Suppressor macrophage (primary cell): Measurements from ENCODE around the gene SNAP23.
"Not testable (repeated sequence)": the region's sequence is repeated elsewhere in the genome, so short reads cannot be mapped to it uniquely, and the experiment has no call there.

Experiments
- DNase-seq, 4 experiments: peaks; one replicate each; pipeline ENCODE4 v3.0.0-alpha.2; 2020 to 2022

The SNAP23 gene

DNA sequence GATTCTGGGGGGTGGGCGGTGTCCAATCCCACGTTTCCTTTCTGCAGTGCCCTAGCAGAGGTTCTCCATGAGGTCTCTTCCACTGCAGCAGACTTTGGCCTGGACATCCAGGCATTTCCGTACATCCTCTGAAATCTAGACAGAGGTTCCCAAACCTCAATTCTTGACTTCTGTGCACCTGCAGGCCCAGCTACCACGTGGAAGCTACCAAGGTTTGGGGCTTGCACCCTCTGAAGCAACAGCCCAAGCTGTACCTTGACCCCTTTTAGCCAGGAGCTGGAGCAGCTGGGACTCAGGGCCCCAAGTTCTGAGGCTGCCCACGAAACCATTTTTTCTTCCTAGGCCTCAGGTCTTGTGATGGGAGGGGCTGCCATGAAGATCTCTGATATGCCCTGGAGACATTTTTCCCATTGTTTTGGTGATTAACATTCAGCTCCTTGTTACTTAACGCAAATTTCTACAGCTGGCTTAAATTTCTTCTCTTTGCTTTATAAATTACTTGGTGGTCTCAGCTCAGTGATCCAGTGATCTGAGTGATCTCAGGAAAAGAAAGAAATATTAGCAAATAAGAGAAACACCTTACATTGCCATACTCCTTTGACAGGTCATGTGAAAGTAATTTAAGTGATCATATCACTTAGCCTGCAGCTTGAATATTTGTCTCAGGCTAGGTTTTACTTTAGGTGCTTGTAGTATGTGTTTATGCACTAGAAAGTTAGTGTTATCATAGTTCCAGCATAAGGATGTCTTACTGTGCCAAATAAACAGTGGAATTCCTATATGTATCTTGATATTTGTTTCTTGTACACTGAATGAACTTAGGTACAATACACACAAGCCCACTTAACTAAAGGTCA, 3.0 kb downstream of the SNAP23 start:
- DNase-seq = no peak

DNA sequence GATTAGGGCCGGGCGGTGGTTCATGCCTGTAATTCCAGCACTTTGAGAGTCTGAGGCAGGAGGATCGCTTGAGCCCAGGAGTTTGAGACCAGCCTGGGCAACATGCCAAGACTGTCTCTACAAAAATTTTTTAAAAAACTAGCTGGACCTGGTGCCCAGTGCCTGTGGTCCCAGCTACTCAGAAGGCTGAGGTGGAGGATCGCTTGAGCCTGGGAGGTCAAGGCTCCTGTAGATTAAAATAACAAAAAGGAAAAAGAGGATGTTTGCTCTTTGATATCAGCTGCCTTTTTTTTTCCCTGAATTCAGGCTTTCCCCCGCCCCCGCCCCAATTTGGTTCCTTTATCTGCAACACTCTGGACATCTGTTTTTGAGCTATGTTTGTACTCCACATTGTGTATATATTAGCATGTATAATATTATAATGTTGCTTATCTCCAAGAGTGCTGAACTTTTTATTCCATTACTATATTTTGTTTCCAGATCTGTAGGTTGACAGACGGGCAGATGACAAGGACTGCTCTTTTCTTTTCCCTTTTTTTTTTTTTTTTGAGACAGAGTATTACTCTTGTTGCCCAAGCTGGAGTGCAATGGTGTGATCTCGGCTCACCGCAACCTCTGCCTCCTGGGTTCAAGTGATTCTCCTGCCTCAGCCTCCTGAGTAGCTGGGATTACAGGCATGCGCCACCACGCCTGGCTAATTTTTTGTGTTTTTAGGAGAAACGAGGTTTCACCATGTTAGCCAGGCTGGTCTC, 4.6 kb downstream of the SNAP23 start:
- DNase-seq = peak in 3 of 4 experiments; percentile 50 to 59 (median 58)

DNA sequence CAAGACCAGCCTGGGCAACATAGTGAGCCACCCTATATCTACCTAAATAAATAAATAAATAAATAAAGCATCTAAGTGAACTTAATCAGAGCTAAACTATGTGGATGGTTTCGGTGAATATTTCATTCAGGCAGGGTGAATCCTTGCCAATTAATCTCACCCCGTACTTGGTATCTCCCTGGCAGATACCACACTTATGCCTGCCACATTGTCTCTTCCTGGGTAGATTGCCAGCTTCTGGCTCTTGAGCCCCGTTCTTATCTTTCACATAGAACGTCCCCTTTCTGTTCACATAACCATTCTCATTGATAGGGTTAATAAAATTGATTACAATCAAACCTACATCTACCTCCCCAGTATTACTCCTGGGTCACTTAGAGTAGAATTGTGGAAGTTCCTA, 7.0 kb downstream of the SNAP23 start:
- no peak for DNase-seq

DNA sequence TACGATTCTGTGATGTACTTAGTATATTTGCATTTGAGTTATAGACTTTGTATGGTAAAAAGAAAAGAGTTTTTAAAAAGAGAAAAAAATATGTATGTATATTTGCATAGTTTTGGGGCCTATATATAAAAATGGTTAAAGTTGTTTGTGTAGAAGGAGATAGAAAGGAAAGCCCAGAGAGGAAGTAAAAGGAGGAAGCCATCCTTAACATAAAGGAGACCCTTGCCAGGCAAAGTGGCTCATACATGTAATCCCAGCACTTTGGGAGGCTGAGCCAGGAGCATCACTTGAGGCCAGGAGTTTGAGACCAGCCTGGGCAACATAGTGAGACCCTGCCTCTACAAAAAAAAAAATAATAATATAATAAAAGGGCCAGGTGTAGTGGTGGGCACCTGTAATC, 8.4 kb downstream of the SNAP23 start:
- peak in 2 of 4 experiments; percentile 24 to 31 for DNase-seq

DNA sequence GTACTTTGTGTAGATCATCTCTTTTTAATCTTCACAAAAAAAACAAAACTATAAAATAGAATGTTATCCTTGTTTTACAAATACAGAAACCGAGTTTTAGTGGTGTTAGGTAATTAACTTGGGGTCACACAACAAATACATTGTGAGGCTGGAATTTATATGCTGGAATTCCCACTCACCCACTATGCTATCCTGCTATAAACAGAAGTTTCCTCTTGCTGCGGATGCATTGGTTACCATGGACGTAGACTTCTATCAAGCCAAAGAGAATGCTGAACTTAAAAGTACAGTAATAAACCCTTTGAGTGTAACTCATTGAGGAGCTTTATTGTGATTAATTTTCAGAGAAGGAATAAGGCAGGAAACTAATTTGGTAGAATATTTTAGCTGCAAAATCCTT, 9.2 kb downstream of the SNAP23 start:
- DNase-seq = no peak

DNA sequence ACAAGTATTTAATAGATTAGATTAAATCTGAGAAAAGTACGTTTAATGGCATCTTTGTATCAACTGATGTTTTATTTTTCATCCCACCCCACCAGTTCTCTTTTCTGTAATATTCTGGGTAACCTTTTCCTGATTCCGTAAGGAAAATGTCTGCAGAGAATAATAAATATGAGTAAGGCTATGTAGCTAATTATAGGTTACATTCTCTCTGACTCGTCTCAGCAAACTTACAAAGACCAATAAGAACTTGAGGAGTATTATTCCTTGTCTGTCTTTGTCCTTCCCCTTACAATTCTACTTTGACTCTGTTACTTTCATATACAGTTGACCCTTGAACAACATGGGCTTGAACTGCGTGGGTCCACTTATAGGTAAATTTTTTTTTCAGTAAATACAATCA, 12.1 kb downstream of the SNAP23 start:
- DNase-seq = no peak

DNA sequence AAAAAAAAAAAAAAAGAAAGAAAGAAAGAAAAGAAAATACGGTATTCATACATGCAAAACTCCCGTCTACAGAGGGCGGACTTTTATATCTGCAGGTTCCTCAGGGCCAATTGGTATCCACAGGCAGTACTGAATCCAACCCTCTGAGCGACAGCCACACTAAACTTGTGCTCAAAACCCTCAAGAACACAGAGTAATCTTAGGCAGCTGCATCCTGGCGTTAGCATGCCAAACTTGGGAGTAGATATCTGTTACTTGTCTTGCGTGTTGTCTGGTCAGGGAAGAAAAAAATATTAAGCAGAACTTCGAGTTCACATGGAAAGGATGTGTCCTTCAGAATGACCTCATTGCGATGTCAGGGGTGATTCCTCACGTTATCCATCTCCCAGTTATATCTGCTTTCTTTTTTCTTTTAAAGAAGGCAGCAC, 12.8 kb downstream of the SNAP23 start:
- DNase-seq = peak in 1 of 4 experiments; percentile 20

DNA sequence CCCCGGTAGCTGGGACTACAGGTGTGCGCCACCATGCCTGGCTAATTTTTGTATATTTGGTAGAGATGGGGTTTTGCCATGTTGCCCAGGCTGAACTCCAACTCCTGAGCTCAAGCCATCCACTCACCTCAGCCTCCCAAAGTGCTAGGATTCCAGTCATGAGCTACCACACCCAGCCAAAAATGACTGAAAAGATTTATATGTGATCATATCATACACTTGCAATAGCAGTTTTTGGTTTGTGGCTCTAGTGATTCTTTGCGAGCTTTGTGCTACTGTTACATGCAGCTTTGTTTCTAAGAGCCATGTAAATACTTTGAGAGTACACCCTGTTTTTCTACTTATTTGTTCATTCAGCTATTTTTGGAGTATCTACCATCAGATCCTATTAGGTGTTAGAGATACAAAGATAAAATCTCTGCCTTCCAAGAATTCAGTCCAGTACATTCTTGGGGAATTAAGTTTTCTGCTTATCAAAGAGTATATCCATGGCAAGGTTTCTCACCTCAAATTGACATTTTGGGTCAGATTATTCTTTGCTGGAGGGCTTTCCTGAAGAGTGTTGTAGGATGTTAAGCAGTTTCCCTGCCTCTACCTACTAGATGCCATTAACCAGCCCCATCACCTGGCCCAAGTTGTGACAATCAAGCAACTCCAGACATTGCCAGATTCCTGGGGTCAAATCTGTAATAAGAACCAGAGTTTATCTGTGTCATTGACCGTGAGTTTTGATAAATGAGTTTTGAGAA, 15.0 kb downstream of the SNAP23 start:
- no peak for DNase-seq

DNA sequence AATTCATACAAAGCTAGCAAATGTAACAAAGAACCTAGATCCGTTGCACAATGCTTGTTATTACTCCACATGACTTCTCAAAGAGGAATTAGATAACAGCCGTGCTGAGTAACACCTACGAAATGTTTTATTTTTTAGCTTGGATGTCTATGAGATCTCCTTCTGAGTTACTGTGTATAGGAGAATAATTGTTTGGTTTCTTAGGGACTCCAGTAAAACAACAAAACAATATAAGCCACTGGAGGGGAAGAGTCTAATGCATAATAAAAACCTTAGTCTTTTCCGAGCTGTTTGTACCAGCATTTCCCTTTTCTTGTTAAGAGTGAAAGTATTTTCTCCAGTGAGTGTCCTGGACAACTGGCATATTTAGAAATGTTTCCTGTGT, 15.6 kb downstream of the SNAP23 start:
- DNase-seq = peak; percentile 16 to 77 (median 62)

DNA sequence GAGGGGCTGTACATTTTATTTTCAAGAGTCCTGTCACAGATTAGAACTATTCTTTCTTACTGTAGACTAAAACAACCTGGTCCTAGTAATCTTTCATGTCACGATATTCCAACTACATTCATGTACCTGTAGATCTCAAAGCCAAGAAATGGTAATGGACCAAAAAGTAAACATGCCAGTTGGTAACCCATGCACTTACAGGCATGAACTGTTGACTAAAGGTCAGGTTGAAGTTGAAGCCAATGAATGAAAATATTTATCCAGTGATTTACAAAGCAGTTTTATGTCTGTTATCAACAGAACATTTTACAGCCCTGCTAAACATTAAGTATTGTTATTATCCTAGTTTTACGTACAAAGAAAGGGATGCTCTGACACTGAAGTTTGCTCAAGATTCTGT, 27.9 kb downstream of the SNAP23 start:
- no peak for DNase-seq

DNA sequence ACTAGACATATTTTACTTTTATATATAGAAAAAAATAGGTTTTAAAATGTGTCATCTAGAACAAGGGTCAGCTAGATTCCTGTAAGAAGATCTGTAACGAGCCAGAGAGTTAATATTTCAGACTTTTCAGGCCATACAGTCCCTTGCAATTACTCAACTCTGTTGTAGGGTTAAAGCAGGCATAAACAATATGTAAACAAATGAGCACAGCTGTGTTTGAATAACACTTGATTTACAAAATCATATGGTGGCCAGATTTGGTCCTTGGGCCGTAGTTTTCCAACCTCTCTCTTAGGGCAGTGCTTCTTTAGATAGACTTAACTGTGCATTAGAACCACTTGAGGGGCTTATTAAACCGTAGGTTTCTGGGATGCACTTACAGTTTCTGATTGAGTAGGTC, 33.5 kb downstream of the SNAP23 start:
- DNase-seq = no peak

DNA sequence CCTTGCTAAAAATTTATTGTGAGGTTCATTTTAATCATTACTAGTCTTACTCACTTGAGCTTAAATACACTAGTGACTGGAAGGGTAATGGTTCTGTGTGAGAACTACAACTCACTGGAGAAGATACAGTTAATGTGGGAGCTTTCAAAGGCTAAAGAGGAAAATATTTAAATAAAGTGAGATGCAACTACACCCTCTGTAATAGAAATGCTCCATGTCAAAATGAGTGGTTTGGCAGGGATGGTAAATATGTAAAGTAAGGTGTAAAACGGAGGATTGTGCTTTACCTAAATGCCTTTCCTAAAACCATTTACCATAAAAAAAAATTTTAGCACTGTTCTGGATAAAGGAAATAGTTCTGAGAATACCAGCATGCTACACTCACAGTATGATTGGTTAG, 37.8 kb downstream of the SNAP23 start:
- no peak for DNase-seq

DNA sequence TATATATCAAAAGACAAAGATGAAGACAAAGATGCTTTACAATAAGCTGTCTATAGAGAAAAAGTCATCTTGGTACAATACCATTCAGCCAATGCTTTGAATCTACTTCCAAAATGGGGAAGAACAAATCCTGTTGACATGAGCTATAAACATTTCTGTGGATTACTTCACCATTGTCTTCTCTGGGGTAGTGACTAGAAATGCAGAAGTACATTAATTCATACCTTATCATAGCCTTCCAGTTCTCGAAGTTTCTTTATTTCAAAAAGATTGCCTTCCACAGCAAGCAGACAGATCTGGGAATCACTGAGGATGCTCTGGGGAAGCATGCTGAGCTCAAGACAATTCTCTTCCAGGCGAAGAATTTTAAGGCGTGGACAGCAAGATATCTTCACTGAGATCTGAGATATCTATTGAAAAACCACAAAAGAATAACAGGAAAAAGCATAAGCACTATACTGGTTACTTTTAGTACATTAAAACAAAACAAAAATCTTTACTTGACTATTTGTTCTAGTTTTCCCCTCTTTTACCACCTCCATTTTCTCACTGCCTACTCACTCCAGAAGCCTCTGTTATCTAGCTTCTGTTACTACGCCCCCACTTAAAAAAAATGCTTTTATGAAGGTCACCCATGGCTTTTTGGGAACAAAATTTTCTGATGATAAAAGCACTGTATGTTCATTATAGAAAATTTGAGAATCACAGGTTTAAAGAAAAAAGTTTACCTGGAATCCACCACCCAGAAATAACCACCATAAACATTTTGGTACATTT, 49.6 kb downstream of the SNAP23 start:
- DNase-seq = peak; percentile 28 to 84 (median 64)

DNA sequence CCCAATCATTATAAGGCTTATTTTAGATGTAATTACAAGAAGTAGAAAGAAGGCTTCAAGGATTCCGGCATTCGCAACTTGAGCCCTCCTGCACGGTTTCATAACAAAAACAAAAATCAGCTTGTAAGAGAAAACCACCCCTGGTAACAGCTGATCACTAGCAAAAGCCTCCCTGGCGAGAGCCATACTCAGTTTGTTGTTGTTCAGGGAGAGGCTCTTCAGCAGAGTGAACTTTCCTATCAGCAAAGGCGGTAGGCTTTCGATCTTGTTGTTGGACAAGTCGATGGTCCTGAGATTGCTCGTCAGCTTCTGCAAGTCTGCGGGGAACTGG, 52.4 kb downstream of the SNAP23 start:
- DNase-seq = no peak

DNA sequence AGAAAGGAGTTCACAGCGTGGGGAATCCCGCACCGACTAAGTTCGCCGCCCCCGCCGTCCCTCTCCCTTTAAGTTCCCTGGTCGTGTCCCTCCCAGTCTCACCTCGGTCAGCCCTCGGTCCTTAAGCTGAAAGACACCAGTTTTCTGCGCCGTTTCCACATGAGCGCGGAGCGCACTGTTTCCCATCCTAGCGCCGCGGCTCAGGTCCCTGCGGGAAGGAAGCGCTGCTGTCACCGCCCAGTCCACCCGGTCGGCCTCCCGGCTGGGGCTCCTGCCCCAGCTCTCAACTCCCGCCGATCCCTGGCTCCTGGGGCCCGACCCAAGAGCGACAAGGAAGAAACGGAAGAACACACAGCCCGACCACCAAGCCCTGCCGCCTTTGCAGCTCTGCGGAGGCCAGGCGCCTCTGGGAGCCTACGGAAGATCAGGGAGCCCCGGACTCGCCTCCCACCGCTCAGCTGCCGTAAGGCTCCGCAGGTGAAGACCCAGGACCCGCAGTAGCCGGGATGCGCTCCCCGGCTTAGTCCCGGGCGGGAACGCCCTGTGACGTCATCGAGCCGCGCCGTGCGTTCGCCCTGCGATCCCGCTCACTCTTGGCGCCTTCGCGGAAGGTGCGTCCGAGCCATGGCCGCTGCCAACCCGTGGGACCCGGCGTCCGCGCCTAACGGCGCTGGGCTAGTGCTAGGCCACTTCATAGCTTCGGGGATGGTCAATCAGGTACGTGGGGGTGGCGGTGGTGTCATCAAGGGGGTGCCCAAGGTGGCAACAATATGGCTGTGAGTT, 53.0 kb downstream of the SNAP23 start, which contains the start of the genes HAUS2 and LRRC57:
Gene HAUS2 (plus strand): TSS at position 590 of the 783 bp plus-strand sequence. CDS start 35 bp downstream, at position 625.
Gene LRRC57 (minus strand): TSS at position 545 of the 783 bp plus-strand sequence. CDS start 359 bp downstream, at position 186.
- peak; percentile 87 to 96 (median 92) for DNase-seq

DNA sequence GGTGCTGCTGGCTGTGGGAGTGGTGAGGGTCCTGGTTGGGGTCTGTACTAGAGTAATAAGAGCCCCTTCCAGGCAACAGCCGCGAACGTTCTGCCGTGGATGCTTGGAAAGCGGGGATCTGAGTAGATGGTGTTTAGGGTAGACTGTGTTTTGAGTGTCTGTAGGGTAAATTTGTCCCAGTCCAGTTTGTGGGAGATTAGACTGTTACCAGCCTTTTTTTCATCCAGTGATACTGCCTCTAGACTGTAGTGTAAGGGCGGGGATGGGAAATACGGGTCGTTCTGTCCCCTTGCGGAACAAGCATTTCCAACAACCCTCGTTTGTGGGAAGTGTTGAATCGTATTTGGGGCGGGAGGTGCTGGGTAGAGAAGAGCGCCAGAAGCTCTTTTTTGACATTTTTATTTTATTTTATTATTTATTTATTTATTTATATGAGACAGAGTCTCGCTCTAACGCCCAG, 53.6 kb downstream of the SNAP23 start:
- DNase-seq = peak; percentile 50 to 68 (median 61)

DNA sequence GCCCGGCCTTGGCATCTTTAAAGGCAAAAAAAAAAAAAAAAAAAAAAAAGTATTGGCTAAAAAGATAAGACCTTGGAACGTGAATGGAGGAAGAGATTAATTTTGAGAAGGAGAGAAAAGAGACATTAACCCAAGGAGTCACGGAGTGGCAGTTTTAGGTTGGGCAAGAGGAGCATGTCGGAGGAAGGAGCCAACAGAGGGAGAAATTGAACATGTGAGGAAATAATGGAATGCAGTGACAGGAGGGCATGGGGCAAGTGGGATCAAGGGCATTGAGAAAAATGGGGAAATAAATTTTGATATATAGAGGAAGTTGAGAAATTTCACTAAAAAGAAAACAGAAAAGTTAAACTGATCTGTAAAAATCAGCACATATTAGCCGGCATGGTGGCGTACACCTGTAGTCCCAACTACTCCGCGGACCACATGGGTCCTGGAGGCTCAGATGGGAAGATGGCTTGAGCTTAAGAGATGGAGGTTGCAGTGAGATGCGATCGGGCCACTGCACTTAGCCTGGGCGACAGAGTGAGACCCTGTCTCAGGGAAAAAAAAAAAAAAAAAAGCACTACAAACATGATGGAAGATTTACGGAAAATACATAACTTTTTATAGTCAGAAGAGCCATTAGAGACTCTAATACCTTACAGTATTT, 54.4 kb downstream of the SNAP23 start:
- DNase-seq = peak; percentile 31 to 73 (median 56)

DNA sequence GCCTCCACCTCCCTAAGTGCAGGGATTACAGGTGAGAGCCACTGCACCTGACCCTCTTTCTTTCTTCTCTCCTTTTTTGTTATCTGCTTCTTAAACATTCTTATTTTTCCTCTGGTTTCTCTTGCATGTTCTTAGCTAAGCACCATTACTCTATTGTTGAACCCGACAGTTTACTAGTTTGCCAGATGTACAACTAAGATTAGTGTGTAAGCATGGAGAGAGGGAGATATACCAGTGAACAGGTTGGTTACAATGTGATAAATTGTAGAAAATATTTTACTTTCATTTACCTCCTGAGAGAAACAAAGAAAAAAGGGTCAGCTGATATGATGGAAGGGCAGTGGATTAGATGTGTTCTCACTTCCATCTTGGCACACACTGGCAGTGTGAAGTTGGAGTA, 58.1 kb downstream of the SNAP23 start:
- peak in 1 of 4 experiments; percentile 10 for DNase-seq

DNA sequence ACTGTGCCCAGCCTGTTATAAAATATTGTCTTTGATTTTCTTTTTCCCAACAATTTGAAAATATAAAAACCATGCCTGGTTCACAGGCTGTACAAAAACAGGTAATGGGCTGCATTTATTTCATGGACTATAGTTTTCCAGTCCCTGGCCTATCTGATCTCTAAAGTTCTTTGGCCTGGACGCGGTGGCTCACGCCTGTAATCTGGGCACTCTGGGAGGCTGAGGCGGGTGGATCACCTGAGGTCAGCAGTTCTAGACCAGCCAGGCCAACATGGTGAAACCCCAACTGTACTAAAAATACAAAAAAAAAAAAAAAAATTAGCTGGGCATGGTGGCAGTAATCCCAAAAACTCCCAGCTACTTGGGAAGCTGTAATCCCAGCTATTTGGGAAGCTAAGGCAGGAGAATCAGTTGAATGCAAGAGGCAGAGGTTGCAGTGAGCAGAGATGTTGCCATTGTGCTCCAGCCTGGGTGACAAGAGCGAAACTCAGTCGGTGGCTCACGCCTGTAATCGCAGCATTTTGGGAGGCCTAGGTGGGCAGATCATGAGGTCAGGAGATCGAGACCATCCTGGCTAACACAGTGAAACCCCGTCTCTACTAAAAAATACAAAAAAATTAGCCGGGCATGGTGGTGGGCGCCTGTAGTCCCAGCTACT, 61.2 kb downstream of the SNAP23 start:
- not testable (repeated sequence) for DNase-seq

DNA sequence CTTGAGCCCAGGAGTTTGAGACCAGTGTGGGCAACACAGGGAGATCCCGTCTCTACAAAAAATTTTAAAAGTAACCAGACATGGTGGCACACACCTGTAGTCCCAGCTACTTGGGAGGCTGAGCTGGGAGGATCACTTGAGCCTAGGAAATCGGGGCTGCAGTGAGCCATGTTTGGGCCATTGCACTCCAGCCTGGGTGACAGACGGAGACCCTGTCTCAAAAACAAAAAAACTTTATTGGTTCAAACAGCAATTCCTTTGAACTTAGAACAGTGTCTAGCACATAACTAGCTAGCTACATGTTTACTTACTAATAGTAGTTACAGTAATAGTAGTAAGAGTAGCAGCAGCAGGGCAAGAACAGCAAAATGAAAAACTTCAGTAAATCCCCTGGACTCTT, 63.3 kb downstream of the SNAP23 start:
- no peak for DNase-seq
